Activated CD4-positive, alpha-beta T cell treated with anti-CD3 and anti-CD28 coated beads for 36 hours (primary cell): ENCODE data around the gene TRIP12. TPM values are rescaled to one million over a fixed set of nuclear protein-coding genes. Genes with fewer than 3 reads are reported as not detected.
A peak's percentile ranks its signal among the peaks of the same experiment; 100 is the strongest.

Source experiments
- ATAC-seq: fragments of 200-7000 bp; cut with Tn5 transposase; one replicate; pipeline ENCODE4 v1.10.0; 2021; ENCODE audit warnings: mild to moderate bottlenecking, moderate library complexity
- CTCF ChIA-PET: fragments of 350-600 bp; sonication (Branson Sonifier 250); formaldehyde crosslinking; loops from one replicate; lab custom pipeline; 2021; ENCODE audit warnings: antibody characterized with exemption; lab: Charles Lee
- POLR2A ChIA-PET: fragments of 350-600 bp; sonication (Branson Sonifier 250); formaldehyde crosslinking; loops from one replicate; lab custom pipeline; 2021; ENCODE audit warnings: antibody characterized with exemption, inconsistent platforms; lab: Charles Lee
- DNase-seq: peaks from one replicate; pipeline ENCODE4 v3.0.0-alpha.2; 2020
- H3K27ac Mint-ChIP-seq: one replicate; pipeline ENCODE4 v1.8.0; 2021; ENCODE audit warnings: mixed read lengths
- H3K27me3 Mint-ChIP-seq: one replicate; pipeline ENCODE4 v1.8.0; 2021; ENCODE audit warnings: mixed read lengths
- H3K36me3 Mint-ChIP-seq: one replicate; pipeline ENCODE4 v1.8.0; 2021; ENCODE audit warnings: low read depth, mixed read lengths
- H3K4me1 Mint-ChIP-seq: one replicate; pipeline ENCODE4 v1.8.0; 2021; ENCODE audit warnings: mixed read lengths
- H3K4me3 Mint-ChIP-seq: one replicate; pipeline ENCODE4 v1.8.0; 2021; ENCODE audit warnings: mild to moderate bottlenecking, moderate library complexity, mixed read lengths
- H3K9me3 Mint-ChIP-seq: one replicate; pipeline ENCODE4 v1.8.0; 2021; ENCODE audit warnings: low read depth, mixed read lengths
- intact Hi-C, 2 experiments: fragments of 100-400 bp; cut with DNase I in 1 of 2; cut with micrococcal nuclease in 1 of 2; formaldehyde crosslinking; loops; one replicate each; pipeline versions ENCODE4 v1.14.2 to v1.15.1; 2022 to 2024; cut with DNase I, micrococcal nuclease
- total RNA-seq, 2 experiments: library from RNA; stranded (reverse); gene quantifications; one replicate each; pipeline ENCODE4 v1.2.3, GENCODE V29; 2021

The TRIP12 gene
- total RNA-seq, 2 experiments from 2014 or later = 231 to 382 TPM

GRCh38 chr2:229714736-229715541 lies 206.9 kb downstream of the TRIP12 start:
- Mint-ChIP-seq H3K4me1 (peaks cover 11% of the 10 kb centered on the region), H3K4me3 (peak overlapping the region; percentile 13), H3K36me3 (no peaks in the 10 kb centered on the region), H3K9me3 (no peaks in the 10 kb centered on the region), H3K27me3 (peaks cover 60% of the 10 kb centered on the region), H3K27ac (no peak overlapping the region)
- DNase-seq (peak; percentile 63), ATAC-seq (peak; percentile 58)
- CTCF ChIA-PET = interaction anchor here (0.6 to 1.0 kb wide), 2 partner anchors 79 to 181 kb away, joined by 3 read pairs; no protein-coding TSS in a partner anchor
- POLR2A ChIA-PET = no interaction called here
- intact Hi-C loops = loop anchor here in 1 of 2 experiments (5.0 to 10.0 kb wide), 4 partner anchors 283 to 1820 kb away; no protein-coding TSS in a partner anchor

- Mint-ChIP-seq H3K9me3 (no peaks in the 10 kb centered on the region), H3K27me3 (peaks cover 60% of the 10 kb centered on the region), H3K4me3 (peak within 1 kb of the TSS; percentile 23), H3K4me1 (peaks cover 11% of the 10 kb centered on the region), H3K36me3 (no peaks in the 10 kb centered on the region), H3K27ac (no peak within 1 kb of the TSS)
- intact Hi-C loops = loop anchor here in 1 of 2 experiments (10.0 kb wide), 3 partner anchors 369 to 1819 kb away; no protein-coding TSS in a partner anchor
- CTCF ChIA-PET = no interaction called here
- peak; percentile 88 for ATAC-seq
- peak; percentile 75 for DNase-seq
- POLR2A ChIA-PET = no interaction called here
Measured at GRCh38 chr2:229714080-229714735, 207.6 kb downstream of the TRIP12 start, which contains the start of gene DNER. DNER (minus strand) TSS chr2:229714555; CDS start chr2:229714423, 132 bp downstream.

Other genes with a start within 250 kb of the TRIP12 start
- not detected for gene DNER, start 207.5 kb downstream of the TRIP12 start, total RNA-seq
- 1 to 10 TPM; 1.5 to 2.0 TPM for gene FBXO36, start 494 bp upstream of the TRIP12 start, total RNA-seq
- gene SLC16A14, start 146.9 kb upstream of the TRIP12 start, total RNA-seq = 1 to 10 TPM; 1.2 to 2.2 TPM